ENCODE measurements around the gene SDCCAG8.

SDCCAG8 gene

GRCh38 chr1:243280571-243281129 lies 24.8 kb downstream of the SDCCAG8 start:
- DNase-seq (ENCODE audit: low read depth in 1 of 2, low spot score in 1 of 2) = no peak

- no peak for DNase-seq (ENCODE audit: low read depth in 1 of 2, low spot score in 1 of 2)
These were observed 25.8 kb downstream of the SDCCAG8 start for GRCh38 chr1:243281672-243282071.

- no peak for DNase-seq (ENCODE audit: low read depth in 1 of 2, low spot score in 1 of 2)
These were observed 30.7 kb downstream of the SDCCAG8 start for GRCh38 chr1:243286409-243287122.

GRCh38 chr1:243287123-243287460 lies 31.3 kb downstream of the SDCCAG8 start:
- no peak for DNase-seq (ENCODE audit: low read depth in 1 of 2, low spot score in 1 of 2)

GRCh38 chr1:243287652-243288051 lies 31.8 kb downstream of the SDCCAG8 start:
- DNase-seq (ENCODE audit: low read depth in 1 of 2, low spot score in 1 of 2) = no peak

- DNase-seq (ENCODE audit: low read depth in 1 of 2, low spot score in 1 of 2) = no peak
These were observed 32.2 kb downstream of the SDCCAG8 start for GRCh38 chr1:243288062-243288461.

- no peak for DNase-seq (ENCODE audit: low read depth in 1 of 2, low spot score in 1 of 2)
These were observed 35.5 kb downstream of the SDCCAG8 start for GRCh38 chr1:243291292-243291691.

GRCh38 chr1:243292117-243292516 lies 36.3 kb downstream of the SDCCAG8 start:
- no peak for DNase-seq (ENCODE audit: low read depth in 1 of 2, low spot score in 1 of 2)

- no peak for DNase-seq (ENCODE audit: low read depth in 1 of 2, low spot score in 1 of 2)
These were observed 38.3 kb downstream of the SDCCAG8 start for GRCh38 chr1:243293941-243294722.

GRCh38 chr1:243294723-243295121 lies 38.9 kb downstream of the SDCCAG8 start:
- DNase-seq (ENCODE audit: low read depth in 1 of 2, low spot score in 1 of 2) = no peak

- no peak for DNase-seq (ENCODE audit: low read depth in 1 of 2, low spot score in 1 of 2)
These were observed 43.2 kb downstream of the SDCCAG8 start for GRCh38 chr1:243299069-243299468.

GRCh38 chr1:243301059-243301458 lies 45.2 kb downstream of the SDCCAG8 start:
- DNase-seq (ENCODE audit: low read depth in 1 of 2, low spot score in 1 of 2) = no peak

GRCh38 chr1:243311809-243312208 lies 56.0 kb downstream of the SDCCAG8 start:
- DNase-seq (ENCODE audit: low read depth in 1 of 2, low spot score in 1 of 2) = no peak

GRCh38 chr1:243312952-243313634 lies 57.3 kb downstream of the SDCCAG8 start:
- no peak for DNase-seq (ENCODE audit: low read depth in 1 of 2, low spot score in 1 of 2)

- DNase-seq (ENCODE audit: low read depth in 1 of 2, low spot score in 1 of 2) = no peak
These were observed 58.0 kb downstream of the SDCCAG8 start for GRCh38 chr1:243313635-243314536.

- DNase-seq (ENCODE audit: low read depth in 1 of 2, low spot score in 1 of 2) = no peak
These were observed 59.6 kb downstream of the SDCCAG8 start for GRCh38 chr1:243315455-243315854.

- DNase-seq (ENCODE audit: low read depth in 1 of 2, low spot score in 1 of 2) = no peak
These were observed 60.1 kb downstream of the SDCCAG8 start for GRCh38 chr1:243315893-243316292.

- DNase-seq (ENCODE audit: low read depth in 1 of 2, low spot score in 1 of 2) = no peak
These were observed 60.6 kb downstream of the SDCCAG8 start for GRCh38 chr1:243316366-243316989.

- DNase-seq (ENCODE audit: low read depth in 1 of 2, low spot score in 1 of 2) = no peak
These were observed 64.4 kb downstream of the SDCCAG8 start for GRCh38 chr1:243320224-243320623.

GRCh38 chr1:243322326-243322725 lies 66.5 kb downstream of the SDCCAG8 start:
- DNase-seq (ENCODE audit: low read depth in 1 of 2, low spot score in 1 of 2) = no peak
